NAMALWA (cell line): ENCODE data around the gene ANKRD53.
"Not testable (repeated sequence)": the region's sequence is repeated elsewhere in the genome, so short reads cannot be mapped to it uniquely, and the experiment has no call there.

ENCODE experiments used
- DNase-seq: peaks from one replicate; pipeline ENCODE4 v3.0.0-alpha.2; 2015; ENCODE audit warnings: low spot score

ANKRD53 gene

GRCh38 chr2:70991142-70991541 lies 12.7 kb downstream of the ANKRD53 start:
- no peak for DNase-seq

DNA sequence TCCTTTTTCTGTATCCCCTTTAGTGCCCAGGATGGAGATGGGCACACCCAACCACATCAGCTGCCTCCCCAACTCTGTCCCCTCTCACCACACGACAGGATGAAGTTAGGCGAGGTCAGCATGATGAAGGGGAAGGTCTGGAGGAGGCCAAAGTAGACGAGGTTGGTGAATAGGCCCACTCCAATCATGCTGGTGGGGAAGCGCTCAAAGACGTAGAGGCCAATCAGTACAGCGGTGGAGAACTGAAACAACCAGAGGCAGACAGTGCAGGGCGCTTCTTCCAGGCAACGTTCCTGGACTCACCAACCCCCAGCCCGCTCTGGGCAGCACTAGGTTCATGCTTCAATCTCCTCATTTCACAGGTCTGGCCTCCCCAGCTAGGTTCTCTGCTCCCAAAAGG lies 13.3 kb downstream of the ANKRD53 start:
- DNase-seq, result no peak

GRCh38 chr2:70992945-70993853 lies 14.8 kb downstream of the ANKRD53 start:
- DNase-seq, result peak; percentile 9

GRCh38 chr2:70994009-70994698 lies 15.7 kb downstream of the ANKRD53 start:
- DNase-seq, result peak; percentile 31

GRCh38 chr2:70994699-70995425 lies 16.4 kb downstream of the ANKRD53 start, which contains the start of gene TEX261:
Gene TEX261 (minus strand): TSS chr2:70994873. CDS start chr2:70994757, 116 bp downstream.
- DNase-seq, result peak; percentile 90

GRCh38 chr2:70995426-70995729 lies 16.9 kb downstream of the ANKRD53 start:
- DNase-seq, result peak; percentile 82

GRCh38 chr2:70998885-70999284 lies 20.5 kb downstream of the ANKRD53 start:
- DNase-seq, result not testable (repeated sequence)

- no peak for DNase-seq
These were observed 20.9 kb downstream of the ANKRD53 start for GRCh38 chr2:70999362-70999761.

DNA sequence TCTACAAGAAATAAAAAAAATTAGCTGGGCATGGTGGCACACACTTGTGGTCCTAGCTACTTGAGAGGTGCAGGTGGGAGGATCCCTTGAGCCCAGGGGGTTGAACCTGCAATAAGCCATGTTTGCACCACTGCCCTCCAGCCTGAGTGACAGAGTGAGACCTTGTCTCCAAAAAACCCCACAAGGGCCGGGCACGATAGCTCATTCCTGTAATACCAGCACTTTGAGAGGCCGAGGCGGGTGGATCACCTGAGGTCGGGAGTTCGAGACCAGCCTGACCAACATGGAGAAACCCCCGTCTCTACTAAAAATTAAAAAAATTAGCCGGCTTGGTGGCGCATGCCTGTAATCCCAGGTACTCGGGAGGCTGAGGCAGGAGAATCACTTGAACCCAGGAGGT lies 21.5 kb downstream of the ANKRD53 start:
- DNase-seq, result not testable (repeated sequence)

GRCh38 chr2:71000780-71001591 lies 22.6 kb downstream of the ANKRD53 start:
- peak; percentile 82 for DNase-seq

DNA sequence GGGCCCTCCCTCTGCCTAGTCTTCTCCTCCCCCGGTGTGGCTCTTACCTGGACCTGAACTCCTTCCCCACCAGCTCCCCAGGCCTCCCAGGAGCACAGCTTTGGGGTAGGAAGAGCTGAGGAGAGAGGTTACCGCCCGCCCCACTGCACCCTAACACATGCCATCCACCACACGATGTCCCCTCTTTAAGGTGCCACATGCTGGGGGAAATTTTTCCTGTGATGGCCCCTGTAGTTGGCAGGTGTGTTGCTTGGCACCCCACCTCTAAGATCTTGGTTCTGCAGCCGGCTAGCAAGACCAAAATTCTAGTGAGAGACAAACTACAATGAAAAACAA lies 23.1 kb downstream of the ANKRD53 start:
- no peak for DNase-seq

DNA sequence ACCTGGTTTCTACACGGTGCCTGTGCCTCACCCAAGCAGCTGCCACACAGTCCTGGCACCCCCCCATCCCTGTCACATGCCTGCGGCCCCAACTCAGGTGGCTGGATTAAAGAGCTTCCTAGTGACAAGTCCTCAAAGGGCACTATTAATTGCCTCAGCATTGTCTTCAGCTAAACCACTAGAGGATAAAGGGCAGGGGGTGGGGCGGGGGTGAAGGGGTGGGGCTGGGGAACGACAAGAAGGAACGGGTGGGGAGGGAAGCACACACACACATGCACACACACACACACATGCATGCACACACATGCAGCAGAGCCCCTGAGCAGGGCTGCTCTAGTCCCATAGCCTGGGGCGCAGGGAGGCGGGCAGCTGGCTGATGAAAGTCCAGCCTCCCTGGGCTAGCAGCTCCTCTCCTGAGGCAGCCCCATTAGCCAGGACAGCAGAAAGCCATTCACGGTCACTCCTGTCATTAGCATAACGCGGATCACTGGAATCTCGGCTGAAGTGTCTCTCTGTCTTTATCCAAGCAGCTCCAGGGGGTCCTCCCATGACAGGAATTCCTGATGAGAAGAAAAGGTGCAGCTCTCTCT lies 23.6 kb downstream of the ANKRD53 start:
- no peak for DNase-seq

DNA sequence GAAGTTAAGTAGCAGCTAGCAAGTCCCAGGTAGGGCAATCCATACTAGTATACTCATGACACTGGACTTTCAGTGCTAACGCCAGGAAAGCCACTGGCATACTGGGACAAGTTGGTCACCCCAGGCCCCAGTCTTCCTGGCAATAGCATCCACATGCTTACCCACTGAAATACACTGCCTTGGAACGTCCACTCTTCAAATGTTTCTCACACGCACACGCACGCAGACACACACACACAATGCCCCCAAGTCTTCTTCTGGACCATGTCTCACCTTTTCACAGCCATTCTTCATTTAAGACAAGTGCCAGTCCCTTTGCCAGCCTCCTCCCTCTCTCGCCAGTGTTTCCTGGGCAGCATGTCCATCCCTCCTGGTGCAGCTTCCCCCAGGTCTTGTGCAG lies 25.0 kb downstream of the ANKRD53 start:
- no peak for DNase-seq

DNA sequence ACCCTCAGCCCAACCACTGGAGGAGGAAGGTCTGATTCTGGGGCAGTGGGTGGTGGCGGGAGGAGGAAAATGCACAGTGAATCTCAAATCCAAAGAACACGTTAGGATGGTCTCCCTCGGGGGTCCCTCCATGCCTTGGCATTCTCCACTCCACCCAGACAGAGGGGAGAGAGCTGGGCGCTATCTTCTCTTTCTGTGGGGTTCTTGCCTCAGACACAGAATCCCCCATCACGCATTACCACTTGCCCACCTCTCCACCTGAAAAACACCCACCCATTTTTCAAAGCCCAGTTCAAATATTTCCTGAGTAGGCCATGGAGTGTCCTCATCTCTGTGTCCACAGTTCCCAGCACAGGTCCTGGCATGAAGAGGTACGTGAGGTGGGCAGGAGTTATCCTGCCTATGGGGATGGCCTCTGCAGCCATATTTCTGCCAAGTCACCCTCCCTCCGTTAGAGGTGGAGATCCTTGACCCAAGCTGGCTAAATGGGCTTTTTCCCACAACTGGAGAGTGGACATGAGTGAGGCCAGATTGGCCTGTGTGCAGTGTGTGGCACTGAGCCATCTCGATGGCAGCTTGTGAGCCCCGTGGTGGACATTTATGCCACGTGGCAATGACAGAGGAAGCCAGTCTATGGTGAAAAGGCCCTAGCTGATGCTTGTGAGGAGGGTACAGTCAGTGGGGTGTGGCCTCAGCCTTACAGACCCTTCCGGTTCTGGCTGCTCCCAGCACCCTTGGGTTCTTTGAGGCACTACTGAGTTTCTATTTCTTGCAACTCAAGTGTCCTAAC lies 25.7 kb downstream of the ANKRD53 start:
- no peak for DNase-seq

DNA sequence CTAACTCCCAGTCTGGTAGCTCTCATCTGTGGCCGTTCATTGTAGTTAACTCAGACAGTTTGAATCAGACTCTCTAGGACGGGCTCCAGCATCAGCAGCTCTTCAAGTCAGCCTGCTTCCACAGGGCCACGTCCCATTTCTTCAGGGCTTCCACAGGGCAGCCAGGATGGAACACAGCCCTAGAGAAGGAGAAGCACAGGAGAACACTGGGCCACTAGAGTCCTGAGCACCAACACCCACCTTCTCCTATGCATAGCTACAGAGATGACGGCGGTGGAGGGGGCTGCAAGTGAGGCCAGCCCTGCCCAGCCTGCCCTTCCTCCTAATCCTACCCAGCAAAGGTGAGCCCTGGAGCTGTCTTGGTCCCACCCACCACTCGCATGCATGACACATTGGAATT lies 26.4 kb downstream of the ANKRD53 start:
- DNase-seq, result no peak

DNA sequence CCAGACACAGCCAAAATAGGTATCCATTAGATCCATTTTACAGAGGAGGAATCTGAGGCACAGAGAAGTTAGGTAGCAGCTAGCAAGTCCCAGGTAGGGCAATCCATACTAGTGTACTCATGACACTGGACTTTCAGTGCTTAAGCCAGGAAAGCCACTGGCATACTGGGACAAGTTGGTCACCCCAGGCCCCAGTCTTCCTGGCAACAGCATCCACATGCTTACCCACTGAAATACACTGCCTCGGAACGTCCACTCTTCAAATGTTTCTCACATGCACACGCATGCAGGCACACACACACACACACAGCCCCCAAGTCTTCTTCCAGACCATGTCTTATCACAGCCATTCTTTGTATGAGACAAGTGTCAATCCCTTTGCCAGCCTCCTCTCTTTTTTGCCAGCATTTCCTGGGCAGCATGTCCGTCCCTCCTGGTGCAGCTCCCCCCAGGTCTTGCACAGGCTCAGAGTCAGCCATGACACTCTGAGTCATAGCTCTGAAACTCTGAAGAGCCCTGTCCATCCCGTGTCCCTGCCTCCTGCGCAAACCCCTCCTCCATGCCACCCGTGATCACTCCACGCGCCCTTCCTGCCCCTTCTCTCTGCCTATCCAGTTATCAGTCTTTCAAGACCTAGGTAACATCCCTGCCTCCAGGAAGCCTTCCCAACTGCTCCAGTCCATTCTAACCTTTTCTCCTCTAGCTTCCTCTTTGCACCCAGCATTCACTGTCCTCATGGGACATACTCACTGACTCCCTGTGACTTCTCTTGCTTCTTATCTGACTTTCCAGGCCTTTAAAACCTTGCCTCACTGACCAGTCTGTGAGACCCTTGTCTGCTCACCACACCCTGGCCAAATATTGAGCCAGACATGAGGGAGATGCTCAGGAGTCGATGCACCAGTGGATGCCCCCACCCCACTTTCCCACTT lies 27.1 kb downstream of the ANKRD53 start:
- no peak for DNase-seq

GRCh38 chr2:71006323-71006722 lies 27.9 kb downstream of the ANKRD53 start:
- no peak for DNase-seq

DNA sequence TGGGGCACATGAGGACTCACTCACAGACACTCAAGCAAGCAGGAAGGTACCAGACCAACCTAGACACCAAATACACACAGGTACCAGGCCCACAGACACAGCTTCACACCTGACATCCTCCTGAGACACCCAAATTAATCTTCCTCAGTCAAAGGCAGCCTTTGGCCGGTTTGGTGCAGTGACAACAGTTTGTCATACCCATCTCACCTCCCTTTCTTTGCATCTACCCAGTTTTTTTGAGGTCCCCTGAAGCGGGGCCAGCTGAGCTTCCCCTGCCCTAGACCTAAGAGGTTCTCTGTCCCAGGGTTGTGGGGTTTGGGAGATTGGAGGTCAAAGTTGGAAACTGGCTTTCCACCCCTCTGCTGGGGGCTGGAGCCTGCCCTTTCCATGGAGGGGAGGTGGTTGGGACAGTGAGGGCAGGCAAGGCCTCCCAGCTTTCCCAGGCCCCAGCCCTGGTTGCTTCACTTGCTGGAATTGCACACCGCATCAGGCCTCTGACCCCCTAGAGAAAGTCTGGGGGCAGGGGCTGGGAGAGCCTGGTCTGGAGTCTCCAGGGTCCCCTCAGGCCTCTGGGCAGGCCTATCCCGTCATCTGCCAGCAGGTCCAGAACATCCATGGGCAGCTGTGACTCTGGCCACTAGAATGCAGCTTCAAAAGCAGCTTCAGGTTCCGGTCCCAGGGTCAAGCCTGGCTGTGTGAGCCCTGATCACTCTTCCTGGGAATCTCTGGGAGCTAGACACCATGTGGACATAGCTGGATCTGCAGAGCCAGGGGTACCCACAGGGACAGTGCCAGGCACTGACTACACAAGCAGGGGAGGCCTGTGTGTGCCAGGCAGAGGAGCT lies 28.7 kb downstream of the ANKRD53 start:
- no peak for DNase-seq

- DNase-seq, result no peak
These were observed 29.9 kb downstream of the ANKRD53 start for GRCh38 chr2:71008342-71008741.
